Cardiac septum (tissue), 1 donor: ENCODE measurements around the gene DDA1. TPM values are rescaled to one million over a fixed set of nuclear protein-coding genes. Genes with fewer than 3 reads are reported as not detected.
A peak's percentile ranks its signal among the peaks of the same experiment; 100 is the strongest.

ENCODE experiments used
- DNase-seq: peaks from one replicate; pipeline ENCODE4 v3.0.0-alpha.2; 2020; ENCODE audit warnings: low spot score
- intact Hi-C: fragments of 100-400 bp; cut with DNase I; formaldehyde crosslinking; loops from one replicate; pipeline ENCODE4 v1.14.0; 2022
- total RNA-seq: library from RNA; stranded (reverse); fragmentation: NEBNext Ultra II Directional; extraction: Animal tissue kit (Norgen Biotek cat#: 25700); gene quantifications from one replicate; pipeline ENCODE4 v1.2.1, GENCODE V29; 2021
- donor health status: DM: no; HTN: no; CAD: no.

The DDA1 gene
- total RNA-seq, 1 donor from 2014 or later: 38.8 TPM

DNA sequence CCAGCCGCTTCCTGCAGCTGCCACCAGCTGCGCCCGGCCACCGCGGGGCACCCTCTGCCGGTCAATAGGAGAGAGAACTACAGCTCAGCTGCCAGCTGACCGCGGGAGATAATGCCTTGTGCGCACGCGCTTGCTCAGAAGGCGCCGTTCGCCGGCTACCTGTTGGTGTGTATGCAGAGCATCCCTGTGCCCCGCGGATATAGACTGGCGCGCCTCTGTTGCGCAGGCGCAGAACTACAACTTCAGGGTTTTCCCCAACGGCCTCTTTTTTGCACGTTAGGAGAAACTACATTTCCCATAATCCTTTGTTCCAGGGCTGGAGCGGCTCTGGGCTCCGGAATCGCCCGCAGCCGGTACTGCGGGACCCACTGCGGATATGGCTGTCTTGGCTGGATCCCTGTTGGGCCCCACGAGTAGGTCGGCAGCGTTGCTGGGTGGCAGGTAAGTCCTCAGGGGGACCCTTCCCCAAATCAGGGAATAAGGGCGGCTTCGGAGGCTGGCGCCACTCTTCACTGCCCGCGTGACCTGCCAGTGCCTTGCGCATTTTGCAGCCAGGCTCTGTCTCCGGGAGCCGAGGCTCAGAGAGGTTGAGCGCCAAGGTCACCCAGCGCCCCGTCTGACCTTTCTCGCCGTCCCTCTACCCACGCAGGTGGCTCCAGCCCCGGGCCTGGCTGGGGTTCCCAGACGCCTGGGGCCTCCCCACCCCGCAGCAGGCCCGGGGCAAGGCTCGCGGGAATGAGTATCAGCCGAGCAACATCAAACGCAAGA is 3.7 kb upstream of the DDA1 start, which contains the start of gene MRPL34:
Gene MRPL34, plus strand, starts transcription at position 356 of the 768 bp plus-strand sequence. Its CDS starts 21 bp downstream, at position 377.
- intact Hi-C loops: no loop called here
- peak; percentile 97 for DNase-seq

DNA sequence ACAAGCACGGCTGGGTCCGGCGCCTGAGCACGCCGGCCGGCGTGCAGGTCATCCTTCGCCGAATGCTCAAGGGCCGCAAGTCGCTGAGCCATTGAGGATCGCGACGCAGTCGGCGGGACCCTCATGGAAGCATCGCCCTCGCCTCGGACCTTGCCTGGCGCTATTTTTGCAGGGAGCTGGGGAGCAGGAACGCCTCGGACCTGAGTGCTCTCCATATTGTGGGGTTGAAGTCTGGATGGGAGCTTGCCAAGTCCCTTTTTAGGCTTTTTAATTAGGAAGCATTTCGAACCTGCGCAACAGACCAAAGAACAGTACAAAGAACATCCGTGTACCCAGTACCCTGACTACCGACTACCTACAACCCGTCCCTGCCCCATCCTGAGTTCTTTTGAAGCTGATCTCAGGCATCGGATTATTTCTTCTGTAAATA is 3.1 kb upstream of the DDA1 start:
- intact Hi-C loops: no loop called here
- DNase-seq: no peak

DNA sequence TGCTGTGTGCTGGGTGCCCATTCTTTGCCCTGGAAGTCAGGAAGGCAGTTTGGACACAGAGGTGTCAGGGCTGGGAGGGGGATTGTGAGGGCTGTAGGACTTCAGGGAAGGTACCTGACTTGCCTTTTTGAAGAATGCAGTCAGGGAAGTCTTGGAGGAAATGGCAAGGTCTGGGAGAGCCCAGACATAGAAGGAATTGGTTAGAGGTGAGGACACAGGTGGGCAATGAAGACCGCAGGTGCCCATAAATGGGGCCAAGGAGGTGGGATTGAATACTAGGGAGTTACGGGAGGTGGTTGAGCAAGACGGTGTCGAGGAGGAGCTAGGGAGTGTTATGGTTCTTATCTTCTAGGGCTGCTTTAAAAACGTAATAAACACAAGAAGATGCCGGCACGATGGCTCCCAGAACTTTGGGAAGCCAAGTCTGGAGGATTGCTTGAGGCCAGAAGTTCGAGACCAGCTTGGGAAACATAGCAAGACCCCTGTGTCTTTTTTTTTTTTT is 1.4 kb upstream of the DDA1 start:
- intact Hi-C loops: no loop called here

DNA sequence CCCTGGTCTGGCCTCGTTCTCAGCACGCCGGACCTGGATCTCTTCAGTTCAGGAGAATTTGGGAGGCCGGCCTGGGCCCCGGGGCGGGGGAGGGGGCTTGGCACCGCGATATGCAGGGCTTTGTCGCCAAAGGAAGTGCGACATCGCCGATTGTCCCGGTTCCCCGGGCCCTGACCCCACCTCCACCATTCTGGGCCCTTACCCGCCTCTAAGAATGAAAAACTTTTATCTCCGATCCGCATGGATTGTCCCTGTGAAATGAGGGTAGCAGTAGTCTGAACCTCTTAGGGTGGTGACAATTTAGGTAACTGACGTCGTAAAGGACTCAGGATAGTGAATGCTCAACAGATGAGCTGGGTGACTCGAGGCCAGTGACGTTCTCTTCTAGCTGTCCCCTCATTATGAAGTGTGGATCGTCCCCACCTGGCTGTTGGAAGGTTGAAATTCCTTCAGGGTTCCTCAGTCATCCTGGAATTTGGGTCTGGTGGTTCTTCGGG is 650 bp downstream of the DDA1 start:
- no peak for DNase-seq
- intact Hi-C loops: no loop called here

More for the DNA sequence above, 1.4 kb upstream of the DDA1 start:
- no peak for DNase-seq

DNA sequence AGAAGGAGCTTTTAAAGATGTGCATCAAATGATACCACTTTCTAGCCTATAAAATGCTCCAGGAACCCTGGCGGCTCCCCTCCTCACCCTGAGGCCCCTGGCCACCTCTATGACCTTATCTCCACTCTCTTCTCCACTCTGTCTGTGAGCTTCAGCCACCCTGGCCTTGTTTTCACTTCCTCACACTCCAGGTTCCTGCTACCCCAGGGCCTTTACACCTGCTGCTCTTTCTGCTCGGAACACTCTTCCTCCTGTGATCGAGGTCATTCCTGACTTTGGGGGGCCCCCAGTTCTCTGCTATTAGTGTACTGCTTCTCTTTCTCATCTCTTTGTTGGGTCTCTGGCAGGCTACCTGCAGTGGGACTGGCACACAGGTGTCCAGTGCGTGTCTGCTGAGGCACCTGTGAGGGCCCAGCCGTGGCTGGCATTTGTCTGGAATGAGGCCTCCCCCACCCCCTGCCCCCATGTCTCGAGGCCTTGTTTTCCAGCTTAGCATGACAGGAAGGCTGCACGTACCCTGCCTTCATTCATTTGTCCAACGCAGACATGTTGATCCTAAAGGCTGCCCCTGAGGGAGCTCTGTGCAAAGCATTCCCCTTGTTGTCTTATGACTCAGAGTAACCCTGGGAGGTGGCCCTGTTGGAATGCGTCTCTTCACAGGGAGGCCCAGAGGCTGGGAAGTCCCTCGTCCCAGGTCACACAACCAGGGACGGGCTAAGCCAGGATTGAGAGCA is 2.3 kb downstream of the DDA1 start:
- DNase-seq: no peak
- intact Hi-C loops: no loop called here

DNA sequence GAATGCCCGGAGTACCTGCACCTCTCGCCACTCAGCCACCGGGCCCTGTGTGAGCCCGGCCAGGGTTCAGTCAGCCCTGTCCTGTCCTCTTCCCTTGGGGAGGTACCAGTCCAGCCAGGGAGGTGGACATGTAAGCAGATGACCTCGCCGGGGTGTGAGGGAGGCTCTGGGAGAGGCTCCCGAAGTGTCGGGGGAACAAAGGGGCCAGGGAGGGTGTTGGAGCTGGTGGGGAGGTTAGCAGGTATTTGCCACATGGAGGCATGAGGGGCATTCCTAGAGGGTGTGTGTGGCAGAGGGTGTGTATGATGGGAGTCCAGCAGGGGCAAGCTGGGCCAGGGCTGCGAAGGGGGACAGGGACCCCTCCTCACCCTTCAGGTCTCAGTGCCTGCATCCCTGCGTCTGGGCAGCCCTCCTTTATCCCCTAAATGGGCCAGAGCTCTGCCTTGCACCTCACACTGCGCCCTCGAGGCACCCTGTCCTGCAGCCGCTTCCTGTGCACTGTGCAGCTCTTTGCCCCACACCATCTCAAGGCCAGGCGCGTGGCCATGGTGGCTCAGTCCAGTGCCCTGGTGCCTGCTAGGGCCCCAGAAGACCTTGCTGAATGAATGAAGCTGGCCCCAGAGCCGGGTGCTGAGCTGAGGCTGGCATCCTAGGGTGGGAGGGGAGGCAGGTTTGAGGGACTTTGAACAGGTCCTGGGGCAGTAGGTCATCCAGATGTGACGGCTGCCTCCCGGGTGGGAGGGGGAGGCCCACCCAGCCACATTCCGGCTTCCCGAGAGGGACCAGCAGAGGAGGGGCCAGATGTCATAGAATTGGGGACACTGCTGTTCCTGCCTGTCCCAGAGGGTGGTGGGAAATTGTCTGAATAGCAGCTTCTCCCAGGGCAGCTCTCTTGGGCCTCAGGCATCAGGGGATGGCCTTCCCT is 3.1 kb downstream of the DDA1 start:
- DNase-seq: no peak
- intact Hi-C loops: no loop called here

DNA sequence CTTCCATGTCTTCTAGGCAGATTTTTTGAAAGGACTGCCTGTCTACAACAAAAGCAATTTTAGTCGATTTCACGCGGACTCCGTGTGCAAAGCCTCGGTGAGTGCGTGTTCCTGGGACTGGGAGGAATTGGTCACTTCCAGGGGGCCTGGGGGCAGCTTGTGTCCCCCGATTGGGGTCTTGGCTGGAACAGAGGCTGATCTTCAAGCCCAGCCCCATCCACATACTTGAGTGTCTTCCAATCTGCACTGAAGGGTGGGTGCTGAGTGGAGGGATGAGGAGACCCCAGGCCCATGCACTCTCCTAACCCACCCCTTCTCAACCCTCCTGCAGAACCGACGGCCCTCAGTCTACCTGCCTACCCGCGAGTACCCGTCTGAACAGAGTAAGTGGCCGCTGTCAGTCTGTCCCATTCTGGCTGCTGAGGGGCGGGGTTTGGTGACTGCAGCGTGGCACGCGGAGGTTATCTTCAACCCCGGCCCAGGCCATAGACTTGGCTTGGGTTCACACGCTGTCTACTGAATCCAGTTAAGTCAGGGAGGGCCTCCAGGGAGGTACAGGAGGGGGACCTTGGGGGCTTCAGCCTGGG is 4.7 kb downstream of the DDA1 start:
- no peak for DNase-seq
- intact Hi-C loops: no loop called here

DNA sequence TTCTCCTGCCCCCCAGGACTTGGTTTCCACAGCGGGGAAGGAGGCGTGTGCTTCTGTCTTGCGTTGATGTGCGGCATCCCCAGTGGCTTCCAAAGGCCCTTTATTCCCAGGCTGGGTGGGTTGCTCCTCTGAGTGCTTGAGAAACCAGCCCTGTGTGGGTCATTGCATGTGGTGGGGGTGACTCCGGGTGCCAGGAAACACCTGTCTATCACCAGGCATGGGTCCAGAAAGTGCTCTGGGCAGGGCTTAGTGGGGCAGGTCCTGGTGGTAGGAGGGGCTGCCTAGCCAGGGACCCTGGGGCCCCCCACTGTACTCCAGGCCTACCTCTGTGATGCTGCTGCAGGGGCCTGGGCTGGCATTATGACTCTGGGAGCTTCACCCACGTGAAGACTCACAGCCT is 9.6 kb downstream of the DDA1 start:
- intact Hi-C loops: no loop called here
- no peak for DNase-seq

DNA sequence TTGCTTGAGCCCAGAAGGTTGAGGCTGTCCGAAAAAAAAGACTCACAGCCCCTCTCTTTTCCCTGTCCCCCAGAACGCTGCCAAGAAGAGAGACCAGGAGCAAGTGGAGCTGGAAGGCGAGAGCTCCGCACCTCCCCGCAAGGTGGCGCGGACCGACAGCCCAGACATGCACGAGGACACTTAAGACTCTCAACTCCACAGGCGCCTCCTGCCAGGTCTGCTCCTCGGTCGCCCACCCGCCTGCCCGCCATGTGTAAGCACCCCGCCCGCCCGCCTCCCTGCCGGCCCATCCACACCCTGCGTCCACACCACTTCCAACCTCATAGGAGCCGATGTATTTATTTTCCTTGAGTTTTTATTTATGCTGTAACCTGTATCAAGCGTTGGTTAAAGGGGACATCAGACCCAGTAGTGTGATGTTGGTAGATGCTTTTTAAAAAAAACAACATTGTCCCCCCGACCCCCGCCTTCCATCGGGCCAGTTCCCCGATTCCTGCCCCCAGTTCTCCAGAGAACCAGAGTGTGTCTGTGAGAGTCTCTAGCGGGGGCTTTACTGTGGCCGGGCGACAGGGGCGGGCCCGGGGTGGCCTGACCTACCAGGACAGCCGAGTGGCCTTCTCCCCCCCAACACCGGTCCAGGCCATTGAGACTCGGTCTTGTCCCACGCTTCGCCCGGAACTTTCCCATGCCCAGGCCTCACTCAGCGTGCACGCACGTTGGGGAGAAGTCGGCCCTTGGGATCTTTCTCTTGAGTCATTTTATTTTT is 10.3 kb downstream of the DDA1 start:
- intact Hi-C loops: no loop called here

DNA sequence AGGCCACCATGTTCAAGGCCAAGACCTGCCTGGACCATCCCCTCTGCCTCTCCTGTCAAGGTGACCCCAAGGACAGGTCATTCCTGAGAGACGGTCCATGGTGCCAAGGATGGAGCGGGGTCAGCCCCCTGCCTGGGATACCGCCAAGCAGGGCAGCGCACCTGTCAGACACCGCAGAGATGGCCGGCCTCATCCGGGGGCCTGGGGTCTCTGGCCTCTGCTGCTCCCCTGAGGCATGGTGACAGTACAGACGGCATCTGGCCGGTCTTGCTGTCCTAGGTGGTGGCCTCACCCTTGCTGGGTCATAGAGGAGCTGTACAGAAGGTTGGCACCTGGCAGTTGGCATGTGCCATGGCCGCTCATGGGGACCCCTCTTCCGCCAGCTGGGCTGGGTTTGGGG is 11.1 kb downstream of the DDA1 start:
- intact Hi-C loops: no loop called here
- no peak for DNase-seq

More for the DNA sequence above, 10.3 kb downstream of the DDA1 start:
- no peak for DNase-seq

DNA sequence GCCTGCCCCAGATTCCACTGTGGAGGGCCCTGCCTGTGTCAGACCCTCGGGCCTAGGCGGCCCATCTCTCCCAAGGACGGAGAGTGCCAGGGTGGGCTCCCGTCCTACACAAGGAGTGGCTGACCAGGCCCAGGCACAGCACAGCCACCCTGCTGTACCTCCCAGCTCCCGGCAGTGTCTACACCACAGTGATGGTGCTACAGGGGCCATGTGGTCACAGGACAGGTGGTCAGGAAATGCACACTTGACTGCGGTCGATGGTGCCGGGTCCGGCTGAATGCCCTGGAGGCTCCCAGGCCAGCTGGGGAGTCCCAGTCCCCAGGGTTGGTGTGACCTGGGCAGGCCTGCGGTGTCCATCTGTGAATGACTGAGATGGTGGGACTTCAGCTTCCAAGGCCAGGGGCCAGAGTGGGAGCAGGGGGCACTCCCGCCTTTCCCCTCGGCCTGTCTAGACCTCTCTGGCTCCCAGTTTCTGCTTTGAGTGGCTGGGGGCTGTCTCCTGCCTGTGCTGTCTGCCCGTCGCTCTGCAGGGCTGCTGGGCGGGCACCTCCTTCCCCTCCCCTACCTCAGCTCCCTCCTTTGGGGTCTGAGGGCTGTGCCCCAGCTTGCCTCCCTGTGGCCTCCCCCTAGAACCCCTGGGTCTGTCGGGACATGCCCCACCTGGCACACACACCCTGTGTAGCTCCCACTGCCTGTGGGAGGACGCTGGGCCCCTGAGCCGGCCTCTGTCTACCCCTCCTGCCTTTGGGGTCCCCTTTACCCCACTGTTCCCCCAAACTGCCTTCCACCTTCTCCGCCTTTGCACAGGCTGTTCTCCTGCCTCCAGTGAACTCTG is 12.5 kb downstream of the DDA1 start:
- intact Hi-C loops: no loop called here
- no peak for DNase-seq

DNA sequence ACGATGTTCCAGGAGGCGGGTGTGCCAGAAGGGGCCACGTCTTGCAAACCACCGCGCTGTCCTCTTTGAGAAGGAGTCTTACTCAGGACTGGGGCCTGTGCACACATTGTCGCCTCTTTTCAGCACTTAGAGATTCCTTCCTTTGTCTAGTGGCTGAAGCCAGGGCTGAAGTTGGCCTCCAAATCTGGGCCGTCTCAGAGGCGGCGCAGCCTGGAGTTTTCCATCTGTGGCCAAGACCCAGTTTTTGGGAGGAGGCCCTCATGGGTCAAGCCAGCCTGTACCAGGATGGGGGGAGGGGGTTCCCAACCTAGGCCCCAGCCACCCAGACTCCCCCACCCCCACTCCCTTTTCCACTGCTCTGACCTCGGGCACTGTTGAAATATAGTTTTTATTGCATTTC is 13.5 kb downstream of the DDA1 start:
- DNase-seq: no peak
- intact Hi-C loops: no loop called here

DNA sequence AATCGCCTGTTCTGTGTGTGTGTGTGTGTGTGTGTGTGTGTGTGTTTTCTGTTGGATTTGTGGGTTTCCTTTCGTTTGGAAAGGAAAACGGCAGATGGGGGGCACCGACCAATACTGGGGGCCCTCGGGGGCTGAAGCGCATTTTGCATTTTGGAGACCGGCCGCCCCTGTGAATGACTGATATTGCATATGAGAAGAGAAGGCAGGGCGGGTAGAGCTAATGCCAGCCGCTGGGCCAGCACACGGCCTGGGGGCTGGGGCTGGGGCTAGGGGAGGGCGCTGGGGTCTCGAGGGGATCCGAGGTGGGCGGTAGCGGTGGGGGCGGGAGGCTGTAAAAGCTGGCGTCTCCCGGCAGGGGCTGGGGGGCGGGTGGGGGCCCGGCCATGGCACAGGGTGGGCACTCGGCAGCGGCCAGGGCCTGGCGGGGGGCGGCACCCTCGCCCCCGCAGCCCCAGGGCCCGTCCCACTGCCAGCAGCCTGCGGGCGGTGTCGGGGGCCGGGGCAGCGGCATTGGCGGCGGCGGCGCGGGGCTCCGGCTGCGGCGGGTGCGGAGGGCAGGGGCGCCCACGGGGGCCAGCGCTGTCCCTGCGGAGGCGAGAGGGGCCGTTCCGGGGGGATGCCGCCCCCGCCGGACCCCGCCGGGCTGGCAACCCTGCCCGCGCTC is 14.1 kb downstream of the DDA1 start:
- no peak for DNase-seq
- intact Hi-C loops: no loop called here

DNA sequence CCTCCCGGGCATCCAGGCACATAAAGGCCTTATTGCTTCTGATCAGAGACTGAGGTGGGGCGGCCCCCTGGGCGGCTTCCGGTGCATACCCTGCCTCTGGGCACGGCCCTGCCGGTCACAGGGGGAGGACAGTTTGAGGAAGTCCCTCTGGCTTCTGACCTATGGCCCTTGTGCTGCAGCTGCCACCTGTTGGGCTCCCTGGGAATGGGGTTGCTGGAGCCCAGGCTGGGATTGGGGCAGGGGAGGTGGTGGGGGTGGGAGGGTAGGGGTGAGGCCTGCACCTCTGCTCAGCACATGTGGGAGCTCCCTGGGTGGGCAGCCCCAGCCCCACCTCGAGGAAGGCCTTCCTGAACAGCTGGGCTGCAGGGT is 14.6 kb downstream of the DDA1 start:
- DNase-seq: no peak
- intact Hi-C loops: no loop called here

DNA sequence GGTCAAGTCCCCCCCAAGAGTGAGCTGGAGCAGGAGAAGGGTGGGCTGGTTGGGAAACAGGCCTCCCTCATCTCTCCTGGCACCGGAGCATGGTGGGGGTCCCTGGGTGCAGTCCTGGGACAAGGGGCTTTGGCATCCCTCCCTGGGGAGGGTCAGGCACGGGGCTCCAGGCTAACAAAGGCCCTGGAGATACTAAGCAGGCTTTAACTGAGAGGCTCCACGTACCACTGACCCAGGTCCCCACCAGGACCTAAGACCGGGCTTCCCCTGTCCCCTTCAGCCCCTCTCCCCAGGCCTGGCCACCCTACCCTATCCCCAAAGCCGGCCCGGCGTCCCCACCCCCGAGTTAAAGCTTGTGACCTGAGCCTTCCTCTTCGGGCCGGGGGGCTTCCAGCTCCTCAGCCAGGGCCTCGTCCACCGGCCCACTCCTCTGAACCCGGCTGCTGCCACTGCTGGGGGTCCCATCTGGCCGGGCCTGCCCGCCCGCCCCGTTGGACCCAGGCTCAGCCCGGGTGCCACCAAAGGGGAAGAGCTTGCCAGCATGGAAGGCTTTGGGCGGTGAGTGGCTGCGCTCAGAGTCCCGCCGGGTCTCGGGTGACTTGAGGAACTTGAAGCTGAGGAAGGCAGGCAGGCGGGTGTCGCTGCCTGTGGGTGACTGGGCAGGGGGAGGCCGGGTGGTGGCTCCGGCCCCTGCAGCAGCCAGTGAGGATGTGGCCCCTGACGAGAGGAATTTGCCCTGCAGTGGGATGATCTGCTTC is 15.2 kb downstream of the DDA1 start:
- no peak for DNase-seq
- intact Hi-C loops: no loop called here

DNA sequence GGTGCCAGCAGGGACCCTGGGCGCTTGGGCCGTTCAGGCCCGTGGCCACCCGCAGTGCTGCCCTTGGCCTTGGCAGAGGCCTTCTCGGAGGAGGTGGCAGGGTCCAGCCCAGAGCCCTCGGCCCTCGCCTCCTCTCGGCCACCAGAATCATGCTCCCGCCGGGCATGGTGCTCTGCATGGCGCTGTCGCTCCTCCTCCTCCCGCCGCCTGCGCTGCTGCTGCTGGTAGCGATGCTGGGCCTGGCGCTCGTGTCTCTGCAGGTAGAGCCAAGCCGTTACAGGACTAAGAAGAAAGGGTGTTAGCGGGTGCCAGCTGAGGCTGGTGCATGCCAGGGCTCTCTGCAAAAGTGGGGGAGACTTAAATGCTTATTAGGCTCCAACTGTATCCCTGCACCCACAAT is 15.8 kb downstream of the DDA1 start:
- intact Hi-C loops: no loop called here

More for the DNA sequence above, 15.8 kb downstream of the DDA1 start:
- no peak for DNase-seq
